HG03139 (cell line): ENCODE data around the gene LIPK.

Source experiments
- ATAC-seq: cut with Tn5 transposase; IDR thresholded peaks from one replicate; pipeline ENCODE4 v1.9.1; 2021; ENCODE audit not compliant: unreplicated experiment

Gene LIPK

GRCh38 chr10:88782222-88782621 is 76.2 kb downstream of the LIPK start:
- no peak for ATAC-seq

DNA sequence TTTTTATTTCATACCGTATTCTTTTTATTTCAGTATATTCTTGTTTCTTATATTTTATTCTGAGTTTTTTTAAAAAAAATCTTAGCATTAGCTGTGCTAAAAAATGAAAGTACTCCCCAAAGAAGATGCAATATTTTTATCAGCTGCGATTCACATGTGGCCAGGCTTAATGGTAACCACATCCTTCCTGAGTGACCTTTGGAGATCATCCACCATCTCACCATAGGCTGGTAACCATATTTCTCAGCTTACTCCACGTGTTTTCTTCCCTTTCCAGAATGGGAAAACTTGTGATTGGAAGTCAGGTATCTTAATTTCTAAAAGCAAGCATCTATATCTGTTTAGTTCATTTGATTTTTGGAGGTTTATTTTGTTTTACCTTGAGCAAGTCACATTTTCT is 77.7 kb downstream of the LIPK start:
- ATAC-seq, result no peak

DNA sequence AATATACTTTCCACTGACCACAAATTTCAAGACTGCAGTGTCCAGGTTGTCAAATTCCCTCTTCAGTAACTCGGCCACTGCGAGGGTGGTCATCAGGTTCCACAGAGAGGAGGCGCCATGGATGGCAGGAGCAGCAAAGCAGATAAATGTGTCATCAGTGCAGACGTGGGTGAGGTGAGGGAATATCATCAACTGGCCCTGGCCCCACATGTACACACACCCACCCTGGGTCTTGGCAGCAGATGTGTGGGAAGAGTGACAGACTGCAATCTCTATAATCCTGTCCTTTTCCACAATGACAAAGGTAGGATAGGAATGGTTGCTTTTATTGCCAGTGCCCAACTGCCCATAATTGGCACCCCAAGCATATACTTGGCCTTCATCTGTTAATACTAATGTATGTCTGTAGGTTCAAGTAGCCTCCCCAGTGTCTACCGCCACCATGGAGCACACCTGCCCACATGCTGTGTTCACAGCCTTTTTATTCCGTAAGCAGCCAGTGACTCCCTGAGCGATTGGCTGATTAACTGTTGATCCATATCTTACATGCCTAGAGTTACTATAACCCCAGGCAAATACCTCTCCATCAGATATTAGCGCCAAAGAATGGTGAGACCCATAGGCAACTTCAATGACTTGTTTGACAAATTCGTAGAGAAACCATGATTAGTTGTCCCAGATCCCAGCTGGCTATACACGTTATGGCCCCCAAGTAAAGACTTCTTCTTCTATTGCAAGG is 80.2 kb downstream of the LIPK start:
- ATAC-seq, result no peak

- no peak for ATAC-seq
Measured at GRCh38 chr10:88787463-88787862, 81.4 kb downstream of the LIPK start.

DNA sequence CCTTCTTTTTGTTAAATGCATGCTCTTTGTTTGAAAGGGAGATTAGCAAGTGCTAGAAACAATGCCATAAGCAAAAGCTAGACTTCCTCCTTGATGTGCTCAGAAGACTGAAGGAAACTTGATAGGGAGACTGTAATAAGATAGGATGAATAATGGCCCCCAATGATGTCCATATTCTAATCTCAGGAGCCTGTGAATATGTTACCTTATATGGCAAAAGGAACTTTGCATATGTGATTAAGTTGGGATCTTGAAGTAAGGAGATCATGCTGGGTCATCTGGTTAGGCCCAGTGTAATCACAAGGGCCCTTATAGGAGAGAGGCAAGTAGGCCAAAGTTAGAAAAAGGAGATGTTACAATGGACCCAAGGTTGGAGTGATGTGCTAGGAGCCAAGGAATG is 82.9 kb downstream of the LIPK start:
- no peak for ATAC-seq

GRCh38 chr10:88791924-88792323 is 85.9 kb downstream of the LIPK start:
- no peak for ATAC-seq

DNA sequence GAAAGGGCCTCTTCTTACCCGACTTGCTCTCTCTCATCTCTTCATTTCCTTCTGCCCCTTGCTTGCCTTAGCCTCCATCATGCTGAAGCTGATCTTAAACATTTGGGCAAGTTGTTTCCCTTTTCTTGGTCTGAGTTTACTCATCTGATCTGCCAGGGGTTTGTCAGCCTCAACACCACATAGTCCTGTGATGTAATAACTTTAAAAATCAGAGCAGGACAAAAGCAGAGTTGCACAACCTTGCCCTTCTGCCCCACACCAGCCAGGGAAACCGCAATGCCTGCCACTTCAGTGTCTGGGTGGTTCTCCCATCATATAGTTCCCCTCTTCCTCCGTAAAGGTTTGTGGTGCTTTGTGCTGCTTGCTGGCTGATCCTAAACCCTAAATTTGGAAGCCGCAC is 86.6 kb downstream of the LIPK start:
- ATAC-seq, result no peak

DNA sequence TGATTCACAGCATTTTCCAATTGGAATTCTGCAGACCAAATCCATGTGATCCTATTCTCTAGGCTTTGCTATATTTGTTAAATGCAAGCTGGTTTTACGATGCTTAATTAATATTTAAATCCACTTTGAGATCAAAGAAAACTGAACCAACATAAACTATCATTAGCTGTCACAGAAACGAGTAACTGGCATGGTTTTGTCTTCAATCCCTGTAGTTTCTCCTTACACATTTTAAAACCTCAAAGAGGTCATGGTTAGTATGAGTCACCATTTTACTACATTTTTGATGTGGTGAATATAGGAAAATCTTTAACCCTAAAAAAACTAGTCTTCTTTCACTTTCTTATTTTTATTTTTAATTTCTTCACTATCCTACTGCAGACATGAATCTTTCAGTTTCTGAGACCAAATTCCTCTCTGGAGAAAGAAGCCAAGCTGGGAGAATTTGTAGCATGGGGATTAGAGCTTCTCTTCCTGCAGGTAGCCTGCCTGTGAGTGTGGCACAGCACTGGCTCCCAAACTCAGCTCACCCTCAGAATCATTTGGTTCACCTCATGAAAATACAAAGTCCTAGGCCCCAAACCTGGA is 87.8 kb downstream of the LIPK start:
- no peak for ATAC-seq

DNA sequence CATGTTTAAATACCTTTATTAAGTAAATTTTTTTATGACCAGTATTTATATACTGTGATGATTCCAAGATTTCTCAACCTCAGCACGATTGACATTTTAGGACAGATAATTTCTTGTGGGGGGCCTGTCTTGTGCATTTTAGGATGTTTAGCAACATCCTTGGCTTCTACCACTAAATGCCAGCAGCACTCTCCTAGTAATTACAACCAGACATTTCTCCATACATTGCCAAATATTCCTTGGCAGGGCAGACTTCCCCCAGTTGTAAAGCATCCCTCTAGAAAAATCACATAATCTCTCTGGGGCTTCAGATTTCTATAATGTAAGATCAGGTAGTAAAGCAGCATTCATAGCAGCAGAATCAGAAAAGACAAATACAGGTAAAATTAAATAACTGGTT is 88.7 kb downstream of the LIPK start:
- ATAC-seq, result no peak

DNA sequence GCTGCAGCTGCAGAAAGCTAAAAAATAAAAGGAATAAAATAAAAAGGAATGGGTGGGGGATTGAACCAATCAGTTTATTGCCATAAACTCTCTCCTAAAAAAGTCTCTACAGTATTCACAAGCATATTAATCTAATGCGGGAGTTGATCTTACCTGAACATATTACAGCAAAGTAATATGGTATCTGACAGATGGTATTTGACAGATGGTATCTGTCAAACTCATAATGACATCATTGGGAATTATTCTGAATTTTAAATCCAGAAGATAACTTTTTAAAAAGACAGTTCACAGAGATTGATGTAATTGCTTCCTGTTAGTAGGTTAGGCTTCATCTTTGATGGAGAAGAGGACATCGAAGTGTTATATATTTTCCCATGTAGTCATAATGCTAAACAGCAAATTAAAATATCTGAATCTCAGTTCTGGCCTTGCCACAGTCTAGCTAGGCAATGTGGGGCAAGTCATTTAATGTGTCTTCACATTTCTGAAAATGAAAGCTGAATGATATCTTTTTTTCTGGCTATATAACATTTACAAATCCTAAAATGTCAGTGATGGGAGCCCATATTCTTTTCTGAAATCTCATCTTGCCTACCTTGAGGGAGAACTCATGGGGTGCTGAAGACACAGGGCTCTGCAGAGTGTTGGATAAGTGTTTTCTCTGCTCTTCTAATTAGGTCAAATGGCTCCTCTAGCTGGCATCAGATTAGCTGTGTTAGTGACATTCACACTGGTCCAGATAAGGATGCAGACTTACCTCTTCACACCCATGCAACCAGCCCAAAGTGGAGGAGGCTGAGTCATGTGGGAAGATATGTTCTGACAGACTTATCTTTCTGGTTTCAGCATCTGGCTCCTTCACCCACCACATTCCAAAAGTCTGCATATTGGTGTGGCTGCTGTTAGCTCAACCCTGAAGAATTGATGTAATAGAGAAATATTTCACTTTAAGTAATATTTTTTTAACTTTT is 94.4 kb downstream of the LIPK start:
- ATAC-seq, result no peak
